Measurements from ENCODE around the gene STAC3.

DNA sequence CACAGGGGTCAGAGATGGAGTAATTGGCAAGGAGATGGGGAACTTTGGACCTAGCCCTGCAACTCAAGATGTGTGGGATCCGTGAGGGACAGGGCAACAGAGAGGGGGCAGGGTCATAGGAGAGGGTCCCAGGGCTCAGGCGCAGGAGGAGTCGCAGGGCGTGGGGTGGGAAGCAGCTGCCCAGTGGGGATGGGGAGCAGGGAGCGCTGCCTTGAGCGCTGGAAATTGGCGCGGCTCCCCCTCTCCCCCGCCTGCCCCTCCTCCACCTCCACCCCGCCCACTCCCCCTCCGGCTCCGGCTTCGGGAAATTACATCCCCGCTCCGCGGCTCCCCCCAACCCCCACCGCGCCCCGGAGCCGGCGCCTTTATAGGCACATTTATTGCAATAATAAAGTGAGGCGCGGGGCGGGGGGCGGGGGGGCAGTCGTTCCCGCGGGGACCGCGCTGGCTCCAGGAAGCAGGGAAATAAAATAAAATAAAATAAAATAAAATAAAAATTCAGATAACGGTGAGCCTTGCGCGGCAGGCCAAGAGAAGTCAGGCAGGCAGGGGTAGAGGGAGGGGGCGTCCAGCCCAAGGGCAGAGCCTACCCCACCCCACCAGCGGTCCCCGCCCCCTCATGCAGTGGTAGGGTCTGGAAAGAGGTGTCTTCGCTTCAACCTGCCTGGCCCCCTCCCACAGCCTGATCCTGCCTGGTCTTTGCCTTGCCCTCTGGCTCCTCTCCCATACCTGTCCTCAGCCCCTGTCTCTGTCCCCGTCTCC lies 30.8 kb downstream of the STAC3 start:
- TF ChIP-seq POLR2A (IDR thresholded peaks at IDR 0.05): no peak
- TF ChIP-seq, protein P1, sequence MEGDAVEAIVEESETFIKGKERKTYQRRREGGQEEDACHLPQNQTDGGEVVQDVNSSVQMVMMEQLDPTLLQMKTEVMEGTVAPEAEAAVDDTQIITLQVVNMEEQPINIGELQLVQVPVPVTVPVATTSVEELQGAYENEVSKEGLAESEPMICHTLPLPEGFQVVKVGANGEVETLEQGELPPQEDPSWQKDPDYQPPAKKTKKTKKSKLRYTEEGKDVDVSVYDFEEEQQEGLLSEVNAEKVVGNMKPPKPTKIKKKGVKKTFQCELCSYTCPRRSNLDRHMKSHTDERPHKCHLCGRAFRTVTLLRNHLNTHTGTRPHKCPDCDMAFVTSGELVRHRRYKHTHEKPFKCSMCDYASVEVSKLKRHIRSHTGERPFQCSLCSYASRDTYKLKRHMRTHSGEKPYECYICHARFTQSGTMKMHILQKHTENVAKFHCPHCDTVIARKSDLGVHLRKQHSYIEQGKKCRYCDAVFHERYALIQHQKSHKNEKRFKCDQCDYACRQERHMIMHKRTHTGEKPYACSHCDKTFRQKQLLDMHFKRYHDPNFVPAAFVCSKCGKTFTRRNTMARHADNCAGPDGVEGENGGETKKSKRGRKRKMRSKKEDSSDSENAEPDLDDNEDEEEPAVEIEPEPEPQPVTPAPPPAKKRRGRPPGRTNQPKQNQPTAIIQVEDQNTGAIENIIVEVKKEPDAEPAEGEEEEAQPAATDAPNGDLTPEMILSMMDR (IDR thresholded peaks at IDR 0.05): no peak

Data from adrenal gland (tissue), 5 donors.